WTC11 (cell line): ENCODE results near the gene PDLIM1. TPM values are rescaled to one million over a fixed set of nuclear protein-coding genes. Genes with fewer than 3 reads are reported as not detected.
A peak's percentile ranks its signal among the peaks of the same experiment; 100 is the strongest.

Source experiments
- ATAC-seq: fragments of 200-7000 bp; cut with Tn5 transposase; 2 replicates; pipeline ENCODE4 v1.10.0; 2021; ENCODE audit warnings: mild to moderate bottlenecking, moderate library complexity
- CTCF ChIA-PET: fragments of 300-600 bp; sonication (Branson Sonifier 250); formaldehyde crosslinking; loops from one replicate; lab custom pipeline; 2021; ENCODE audit warnings: antibody characterized with exemption; lab: Charles Lee
- POLR2A ChIA-PET: fragments of 350-600 bp; sonication (Branson Sonifier 250); formaldehyde crosslinking; loops from one replicate; lab custom pipeline; 2021; ENCODE audit warnings: antibody characterized with exemption; lab: Charles Lee
- DNase-seq: peaks from one replicate; pipeline ENCODE4 v3.0.0; 2021; ENCODE audit warnings: low spot score
- H3K27ac Mint-ChIP-seq: 2 replicates; pipeline ENCODE4 v1.8.0; 2021; ENCODE audit warnings: mixed read lengths
- H3K27me3 Mint-ChIP-seq: 2 replicates; pipeline ENCODE4 v1.8.0; 2021; ENCODE audit warnings: low read depth, mild to moderate bottlenecking, moderate library complexity, mixed read lengths
- H3K36me3 Mint-ChIP-seq: 2 replicates; pipeline ENCODE4 v1.8.0; 2021; ENCODE audit warnings: mixed read lengths
- H3K4me1 Mint-ChIP-seq: 2 replicates; pipeline ENCODE4 v1.8.0; 2022; ENCODE audit warnings: mixed read lengths
- H3K4me3 Mint-ChIP-seq: 2 replicates; pipeline ENCODE4 v1.8.0; 2021; ENCODE audit warnings: mild to moderate bottlenecking, moderate library complexity, mixed read lengths
- H3K9me3 Mint-ChIP-seq: 2 replicates; pipeline ENCODE4 v1.8.0; 2021; ENCODE audit warnings: mixed read lengths
- ATF1 ChIP-seq: sonication (generic); formaldehyde crosslinking; IDR thresholded peaks from 2 replicates; pipeline ENCODE4 v1.8.1; 2023; ENCODE audit warnings: mild to moderate bottlenecking, moderate library complexity, missing genetic modification reagents
- ATF3 ChIP-seq: sonication (generic); formaldehyde crosslinking; conservative IDR thresholded peaks from 2 replicates; pipeline ENCODE4 v1.8.1; 2022; ENCODE audit warnings: mild to moderate bottlenecking, missing genetic modification reagents
- E2F5 ChIP-seq: sonication (generic); formaldehyde crosslinking; IDR thresholded peaks from 2 replicates; pipeline ENCODE4 v1.8.1; 2022; ENCODE audit warnings: mild to moderate bottlenecking, moderate library complexity, missing genetic modification reagents
- ERG ChIP-seq: fragments of 250-450 bp; sonication (Bioruptor Pico); IDR thresholded peaks from 2 replicates; pipeline ENCODE4 v1.8.0; 2021; ENCODE audit warnings: mild to moderate bottlenecking
- ETV6 ChIP-seq: sonication (generic); formaldehyde crosslinking; IDR thresholded peaks from 2 replicates; pipeline ENCODE4 v1.8.1; 2022; ENCODE audit warnings: mild to moderate bottlenecking, missing genetic modification reagents
- FOXJ3 ChIP-seq: sonication (generic); formaldehyde crosslinking; IDR thresholded peaks from 2 replicates; pipeline ENCODE4 v1.9.0; 2021; ENCODE audit warnings: missing genetic modification reagents, mild to moderate bottlenecking, borderline replicate concordance
- GABPB1 ChIP-seq: sonication (generic); formaldehyde crosslinking; IDR thresholded peaks from 2 replicates; pipeline ENCODE4 v1.8.1; 2023; ENCODE audit warnings: mild to moderate bottlenecking, missing genetic modification reagents
- MAX ChIP-seq: sonication (generic); formaldehyde crosslinking; IDR thresholded peaks from 2 replicates; pipeline ENCODE4 v1.8.0; 2022; ENCODE audit warnings: mild to moderate bottlenecking, missing genetic modification reagents
- NFATC4 ChIP-seq: fragments of 250-450 bp; sonication (Bioruptor Pico); IDR thresholded peaks from 2 replicates; pipeline ENCODE4 v1.9.0; 2021; ENCODE audit warnings: mild to moderate bottlenecking
- NFE2L1 ChIP-seq: sonication (generic); formaldehyde crosslinking; IDR thresholded peaks from 2 replicates; pipeline ENCODE4 v1.8.1; 2023; ENCODE audit warnings: missing genetic modification reagents
- OVOL2 ChIP-seq: fragments of 250-450 bp; sonication (Bioruptor Pico); IDR thresholded peaks from 2 replicates; pipeline ENCODE4 v1.9.0; 2021; ENCODE audit warnings: mild to moderate bottlenecking, borderline replicate concordance
- RORB ChIP-seq: fragments of 250-450 bp; sonication (Bioruptor Pico); IDR thresholded peaks from 2 replicates; pipeline ENCODE4 v1.9.0; 2021; ENCODE audit warnings: mild to moderate bottlenecking
- SMAD4 ChIP-seq: sonication (generic); formaldehyde crosslinking; IDR thresholded peaks from 2 replicates; pipeline ENCODE4 v1.8.0; 2022; ENCODE audit warnings: mild to moderate bottlenecking, missing genetic modification reagents
- SOX15 ChIP-seq: fragments of 250-450 bp; sonication (Bioruptor Pico); IDR thresholded peaks from 2 replicates; pipeline ENCODE4 v1.9.0; 2021; ENCODE audit warnings: mild to moderate bottlenecking
- TCF7 ChIP-seq: sonication (generic); formaldehyde crosslinking; IDR thresholded peaks from 2 replicates; pipeline ENCODE4 v1.8.0; 2022; ENCODE audit warnings: mild to moderate bottlenecking, low read depth, missing genetic modification reagents, moderate library complexity
- USF1 ChIP-seq: sonication (generic); formaldehyde crosslinking; IDR thresholded peaks from 2 replicates; pipeline ENCODE4 v1.8.0; 2022; ENCODE audit warnings: mild to moderate bottlenecking, missing genetic modification reagents
- USF2 ChIP-seq: sonication (generic); formaldehyde crosslinking; IDR thresholded peaks from 2 replicates; pipeline ENCODE4 v1.8.1; 2023; ENCODE audit warnings: mild to moderate bottlenecking, missing genetic modification reagents, moderate library complexity
- ZBTB21 ChIP-seq: sonication (generic); formaldehyde crosslinking; IDR thresholded peaks from 2 replicates; pipeline ENCODE4 v1.8.1; 2023; ENCODE audit warnings: mild to moderate bottlenecking, missing genetic modification reagents, borderline replicate concordance
- ZBTB43 ChIP-seq: sonication (generic); formaldehyde crosslinking; IDR thresholded peaks from 2 replicates; pipeline ENCODE4 v1.8.1; 2023; ENCODE audit warnings: mild to moderate bottlenecking, missing genetic modification reagents
- ZNF281 ChIP-seq: sonication (generic); formaldehyde crosslinking; IDR thresholded peaks from 2 replicates; pipeline ENCODE4 v1.8.0; 2023; ENCODE audit warnings: mild to moderate bottlenecking, missing genetic modification reagents
- ZNF317 ChIP-seq: sonication (generic); formaldehyde crosslinking; IDR thresholded peaks from 2 replicates; pipeline ENCODE4 v1.8.1; 2023; ENCODE audit warnings: low read depth, mild to moderate bottlenecking, moderate library complexity, missing genetic modification reagents, borderline replicate concordance
- ZNF416 ChIP-seq: fragments of 250-450 bp; sonication (Bioruptor Pico); IDR thresholded peaks from 2 replicates; pipeline ENCODE4 v1.9.0; 2021; ENCODE audit warnings: mild to moderate bottlenecking, inconsistent platforms
- ZNF512 ChIP-seq: sonication (generic); formaldehyde crosslinking; IDR thresholded peaks from 2 replicates; pipeline ENCODE4 v1.8.1; 2022; ENCODE audit warnings: missing genetic modification reagents, borderline replicate concordance
- total RNA-seq: library from RNA; stranded (reverse); gene quantifications from 3 replicates; pipeline ENCODE4 v1.2.3, GENCODE V29; 2021

PDLIM1 gene
- total RNA-seq, 1 experiment from 2014 or later: 223 TPM

GRCh38 chr10:95260397-95260881 is 30.4 kb downstream of the PDLIM1 start (continued):
- no peak for TF ChIP-seq ATF3 (CRISPR knock-in tag)

- Mint-ChIP-seq H3K4me1 (peaks cover 29% of the 10 kb centered on the region), H3K27me3 (no peaks in the 10 kb centered on the region), H3K9me3 (peaks cover 18% of the 10 kb centered on the region), H3K27ac (peak overlapping the region; percentile 1; the same call in 1 of the 2 replicates), H3K36me3 (peaks cover 72% of the 10 kb centered on the region), H3K4me3 (no peak overlapping the region)
- ATAC-seq: no peak
- no peak for DNase-seq
- no peak for TF ChIP-seq ZNF281 (CRISPR knock-in tag)
- TF ChIP-seq MAX (CRISPR knock-in tag): no peak
- no peak for TF ChIP-seq GABPB1 (CRISPR knock-in tag)
- TF ChIP-seq RORB (CRISPR knock-in tag): no peak
- no peak for TF ChIP-seq SMAD4 (CRISPR knock-in tag)
- no peak for TF ChIP-seq ZBTB21 (CRISPR knock-in tag)
- no peak for TF ChIP-seq NFATC4 (CRISPR knock-in tag)
- TF ChIP-seq USF1 (CRISPR knock-in tag): no peak
- no peak for TF ChIP-seq ZNF416 (CRISPR knock-in tag)
- no peak for TF ChIP-seq ERG (CRISPR knock-in tag)
- TF ChIP-seq SOX15 (CRISPR knock-in tag): no peak
- TF ChIP-seq TCF7: no peak
- TF ChIP-seq USF2 (CRISPR knock-in tag): no peak
- TF ChIP-seq OVOL2: no peak
- no peak for TF ChIP-seq NFE2L1 (CRISPR knock-in tag)
- no peak for TF ChIP-seq ETV6 (CRISPR knock-in tag)
- TF ChIP-seq ATF1: no peak
- TF ChIP-seq FOXJ3 (CRISPR knock-in tag): no peak
- CTCF ChIA-PET: interaction anchor here (0.6 kb wide), 1 partner anchor 23 kb away, joined by 3 read pairs; no protein-coding TSS in a partner anchor
- POLR2A ChIA-PET: no interaction called here
These were observed 33.0 kb downstream of the PDLIM1 start for GRCh38 chr10:95257849-95258248.

GRCh38 chr10:95256268-95256667 is 34.5 kb downstream of the PDLIM1 start:
- ATAC-seq (no peak), DNase-seq (no peak)
- Mint-ChIP-seq H3K9me3 (peaks cover 18% of the 10 kb centered on the region), H3K27me3 (no peaks in the 10 kb centered on the region), H3K27ac (no peak overlapping the region), H3K36me3 (peaks cover 60% of the 10 kb centered on the region), H3K4me1 (peaks cover 13% of the 10 kb centered on the region), H3K4me3 (no peak overlapping the region)
- ChIA-PET POLR2A (no interaction called here), CTCF (no interaction called here)
- TF ChIP-seq ZBTB43 (CRISPR knock-in tag): no peak
- TF ChIP-seq ETV6 (CRISPR knock-in tag): no peak
- TF ChIP-seq ZNF317 (CRISPR knock-in tag): no peak
- no peak for TF ChIP-seq E2F5 (CRISPR knock-in tag)
- TF ChIP-seq ZNF512 (CRISPR knock-in tag): no peak
